KOPT-K1 (cell line): ENCODE measurements around the gene SNRPD1.
A peak's percentile ranks its signal among the peaks of the same experiment; 100 is the strongest.
"Not testable (repeated sequence)": the region's sequence is repeated elsewhere in the genome, so short reads cannot be mapped to it uniquely, and the experiment has no call there.

ENCODE experiments used
- H3K27ac ChIP-seq: fragments of 200-600 bp; sonication (generic); 2 replicates; pipeline ENCODE4 v1.5.1; 2016; ENCODE audit warnings: antibody characterized with exemption, mild to moderate bottlenecking, low read depth, low read length; ENCODE audit not compliant: poor library complexity, severe bottlenecking
- H3K36me3 ChIP-seq: fragments of 200-600 bp; sonication (generic); 2 replicates; pipeline ENCODE4 v1.5.1; 2017; ENCODE audit warnings: antibody characterized with exemption, mild to moderate bottlenecking, low read length, moderate library complexity; ENCODE audit not compliant: insufficient read depth
- H3K9me3 ChIP-seq: fragments of 200-600 bp; sonication (generic); 2 replicates; pipeline ENCODE4 v1.5.1; 2017; ENCODE audit warnings: antibody characterized with exemption, low read length, mild to moderate bottlenecking; ENCODE audit not compliant: insufficient read depth, poor library complexity, severe bottlenecking

SNRPD1 gene

GRCh38 chr18:21611401-21612124 is 551 bp upstream of the SNRPD1 start:
- peak overlapping the region; percentile 94 for H3K27ac ChIP-seq

DNA sequence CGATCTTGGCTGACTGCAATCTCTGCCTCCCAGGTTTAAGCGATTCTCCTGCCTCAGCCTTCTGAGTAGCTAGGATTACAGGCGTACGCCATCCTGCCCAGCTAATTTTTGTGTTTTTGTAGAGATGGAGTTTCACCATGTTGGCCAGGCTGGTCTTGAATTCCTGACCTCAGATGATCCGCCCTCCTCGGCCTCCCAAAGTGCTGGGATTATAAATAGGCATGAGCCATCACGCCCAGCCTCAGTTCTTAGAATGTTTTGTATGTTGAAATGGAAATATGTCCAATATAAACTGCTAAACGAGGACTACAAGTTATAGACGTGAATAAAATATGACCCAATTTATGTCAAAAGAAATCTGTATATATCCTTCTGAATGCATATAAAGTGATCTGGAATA is 9.5 kb downstream of the SNRPD1 start:
- peaks cover 98% of the 10 kb centered on the region for H3K36me3 ChIP-seq
- H3K9me3 ChIP-seq, H3K27ac ChIP-seq: not testable (repeated sequence)

More at GRCh38 chr18:21611401-21612124, 551 bp upstream of the SNRPD1 start:
- H3K36me3 ChIP-seq = peaks cover 27% of the 10 kb centered on the region
- not testable (repeated sequence) for H3K9me3 ChIP-seq

DNA sequence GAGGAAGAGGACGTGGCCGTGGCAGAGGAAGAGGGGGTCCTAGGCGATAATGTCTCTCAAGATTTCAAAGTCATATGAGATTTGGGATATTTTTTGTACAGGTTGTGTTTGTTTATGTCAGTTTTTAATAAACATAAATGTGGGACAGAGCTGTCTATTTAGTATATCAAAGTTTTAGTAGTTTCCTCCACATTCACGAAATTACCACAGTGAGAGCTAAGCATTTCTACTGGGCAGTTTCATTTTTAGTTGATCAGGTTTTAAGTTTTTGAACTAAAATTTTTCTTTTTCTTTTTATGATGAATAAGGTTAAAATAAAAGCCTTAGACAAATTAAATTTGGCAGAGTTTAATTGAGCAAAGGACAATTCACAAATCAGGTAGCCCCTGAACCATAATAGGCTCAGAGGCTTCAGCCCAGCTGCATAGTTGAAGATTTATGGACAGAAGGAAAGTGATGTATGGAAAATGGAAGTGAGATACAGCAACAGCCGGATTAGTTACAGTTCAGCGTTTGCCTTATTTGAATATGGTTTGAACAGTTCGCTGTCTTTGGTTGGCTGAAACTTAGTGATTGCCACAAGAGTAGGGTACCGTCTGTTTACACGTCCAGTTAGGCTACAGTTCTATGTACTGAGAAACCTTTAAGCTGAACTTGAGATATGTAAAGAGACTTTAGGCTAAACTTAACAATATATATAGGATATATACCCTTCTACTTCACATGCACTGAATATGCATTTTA is 17.1 kb downstream of the SNRPD1 start:
- Histone ChIP-seq H3K36me3 (peaks cover 99% of the 10 kb centered on the region), H3K9me3 (no peaks in the 10 kb centered on the region), H3K27ac (no peak overlapping the region)

DNA sequence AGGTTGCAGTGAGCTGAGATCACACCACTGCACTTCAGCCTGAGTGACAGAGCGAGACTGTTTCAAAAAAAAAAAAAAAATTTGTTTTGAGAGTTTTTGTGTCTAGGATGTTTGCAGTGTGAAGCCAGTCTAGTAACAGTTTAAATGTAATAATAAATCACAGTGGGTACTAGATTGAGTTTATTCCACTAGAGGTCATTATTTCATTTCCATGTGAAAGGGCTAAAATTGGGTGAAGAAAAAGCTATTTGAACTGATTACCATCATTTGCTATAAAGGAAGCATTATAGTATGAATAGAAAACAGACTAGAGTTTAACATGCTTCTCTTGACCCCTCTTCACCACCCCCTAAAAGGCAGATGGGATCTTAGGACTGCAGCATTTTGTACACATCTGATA is 20.3 kb downstream of the SNRPD1 start:
- no peaks in the 10 kb centered on the region for H3K9me3 ChIP-seq
- peaks cover 97% of the 10 kb centered on the region for H3K36me3 ChIP-seq
- no peak overlapping the region for H3K27ac ChIP-seq

DNA sequence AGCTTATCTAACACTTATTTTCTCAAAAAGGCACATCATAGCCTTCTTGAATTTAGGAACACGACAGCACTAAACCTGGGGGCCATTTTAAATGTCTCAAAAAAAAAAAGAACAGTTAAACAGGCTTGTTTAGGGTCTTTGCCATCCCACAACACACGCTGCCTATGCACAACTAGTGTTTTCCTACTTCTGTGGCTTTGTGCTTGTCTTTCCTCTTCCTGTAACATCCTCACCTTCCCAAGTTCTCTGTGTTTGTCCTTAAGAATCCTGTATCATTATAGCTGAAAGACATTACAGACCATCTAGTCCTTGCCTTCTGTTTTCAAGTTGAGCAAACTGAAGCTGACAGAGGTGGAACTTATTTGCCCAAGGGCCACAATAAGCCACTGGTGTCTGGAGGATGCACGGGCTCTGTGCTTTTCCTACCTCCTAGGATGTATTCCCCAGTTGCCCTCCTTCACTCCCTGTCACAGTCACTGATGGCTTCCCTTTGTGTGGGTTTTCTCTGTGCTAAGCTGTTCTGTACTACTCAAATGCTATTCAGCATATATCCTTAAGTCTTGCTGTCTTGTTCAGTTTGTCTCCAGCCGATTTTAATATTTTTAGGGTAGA is 22.6 kb downstream of the SNRPD1 start:
- H3K36me3 ChIP-seq = peaks cover 74% of the 10 kb centered on the region

GRCh38 chr18:21636769-21637168 is 24.7 kb downstream of the SNRPD1 start:
- H3K36me3 ChIP-seq = peaks cover 62% of the 10 kb centered on the region
- H3K27ac ChIP-seq = no peak overlapping the region

More for the DNA sequence above, 22.6 kb downstream of the SNRPD1 start:
- H3K27ac ChIP-seq = no peak overlapping the region
- no peaks in the 10 kb centered on the region for H3K9me3 ChIP-seq

GRCh38 chr18:21638822-21639221 is 26.7 kb downstream of the SNRPD1 start:
- no peak overlapping the region for H3K27ac ChIP-seq
- no peaks in the 10 kb centered on the region for H3K9me3 ChIP-seq
- H3K36me3 ChIP-seq = peaks cover 48% of the 10 kb centered on the region

More at GRCh38 chr18:21636769-21637168, 24.7 kb downstream of the SNRPD1 start:
- no peaks in the 10 kb centered on the region for H3K9me3 ChIP-seq

GRCh38 chr18:21640375-21640774 is 28.3 kb downstream of the SNRPD1 start:
- H3K27ac ChIP-seq, H3K9me3 ChIP-seq: not testable (repeated sequence)
- H3K36me3 ChIP-seq = peaks cover 32% of the 10 kb centered on the region

GRCh38 chr18:21650311-21650710 is 38.2 kb downstream of the SNRPD1 start:
- no peak overlapping the region for H3K27ac ChIP-seq

DNA sequence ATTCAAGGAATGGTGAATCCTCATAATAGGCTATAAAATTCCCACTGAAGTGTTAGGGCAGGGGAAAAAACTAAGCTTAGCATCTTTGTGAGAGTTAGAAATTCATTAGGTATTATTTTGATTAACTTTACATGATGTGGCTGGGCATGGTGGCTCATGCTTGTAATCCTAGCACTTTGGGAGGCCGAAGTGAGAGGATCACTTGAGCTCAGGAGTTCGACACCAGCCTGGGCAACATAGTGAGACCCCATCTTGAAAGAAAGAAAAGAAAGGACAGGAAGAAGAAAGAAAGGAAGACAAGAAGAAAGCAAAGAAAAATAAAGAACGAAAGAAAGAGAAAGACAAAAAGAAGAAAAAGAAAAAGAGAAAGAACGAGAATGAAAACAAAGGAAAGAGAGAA is 40.0 kb downstream of the SNRPD1 start:
- Histone ChIP-seq H3K36me3 (peaks cover 64% of the 10 kb centered on the region), H3K9me3 (no peaks in the 10 kb centered on the region), H3K27ac (no peak overlapping the region)

More at GRCh38 chr18:21650311-21650710, 38.2 kb downstream of the SNRPD1 start:
- peaks cover 47% of the 10 kb centered on the region for H3K36me3 ChIP-seq
- H3K9me3 ChIP-seq = no peaks in the 10 kb centered on the region

- Histone ChIP-seq H3K9me3 (no peaks in the 10 kb centered on the region), H3K27ac (no peak overlapping the region), H3K36me3 (peaks cover 77% of the 10 kb centered on the region)
Observed at GRCh38 chr18:21653361-21653760, 41.2 kb downstream of the SNRPD1 start.

DNA sequence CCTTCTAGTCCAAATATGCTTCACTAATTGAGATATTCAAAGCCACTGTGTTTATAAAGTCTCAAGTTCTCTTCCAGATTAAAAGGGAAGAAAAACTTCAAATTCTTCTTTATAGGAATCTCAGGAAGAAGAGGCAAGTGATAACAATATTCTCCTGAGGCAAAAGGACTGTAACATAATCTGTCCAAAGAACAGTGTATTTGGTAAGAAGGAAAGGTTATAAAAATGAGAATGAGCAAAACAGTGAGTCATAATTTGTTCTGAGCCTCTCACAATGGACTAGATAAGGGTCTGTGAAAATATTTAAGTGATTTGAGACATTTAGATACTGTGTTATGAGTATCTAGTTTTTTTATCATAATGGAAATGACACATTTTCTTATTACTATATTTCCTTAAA is 44.3 kb downstream of the SNRPD1 start:
- Histone ChIP-seq H3K36me3 (peaks cover 76% of the 10 kb centered on the region), H3K9me3 (no peaks in the 10 kb centered on the region), H3K27ac (no peak overlapping the region)

DNA sequence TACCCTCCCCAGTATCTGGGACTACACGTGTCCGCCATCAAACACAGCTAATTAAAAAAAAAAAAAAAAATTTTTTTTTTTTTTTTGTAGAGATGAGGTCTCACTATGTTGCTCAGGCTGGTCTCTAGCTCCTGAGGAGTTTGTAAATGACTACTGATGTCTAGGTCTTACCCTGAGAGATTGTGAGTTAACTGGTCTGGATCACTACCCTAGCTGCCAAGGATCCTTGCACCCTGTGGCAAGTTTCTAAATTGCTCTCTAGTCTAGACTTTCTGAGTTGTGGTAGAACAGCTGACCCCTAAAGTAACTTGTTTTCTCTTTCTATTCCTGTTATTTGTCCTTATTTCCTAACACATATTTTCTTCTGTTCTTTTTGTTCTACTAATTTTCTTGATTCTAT is 48.0 kb downstream of the SNRPD1 start:
- no peak overlapping the region for H3K27ac ChIP-seq
- no peaks in the 10 kb centered on the region for H3K9me3 ChIP-seq
- peaks cover 71% of the 10 kb centered on the region for H3K36me3 ChIP-seq

- peaks cover 47% of the 10 kb centered on the region for H3K36me3 ChIP-seq
- H3K27ac ChIP-seq = no peak overlapping the region
- no peaks in the 10 kb centered on the region for H3K9me3 ChIP-seq
Observed at GRCh38 chr18:21662581-21662980, 50.5 kb downstream of the SNRPD1 start.

DNA sequence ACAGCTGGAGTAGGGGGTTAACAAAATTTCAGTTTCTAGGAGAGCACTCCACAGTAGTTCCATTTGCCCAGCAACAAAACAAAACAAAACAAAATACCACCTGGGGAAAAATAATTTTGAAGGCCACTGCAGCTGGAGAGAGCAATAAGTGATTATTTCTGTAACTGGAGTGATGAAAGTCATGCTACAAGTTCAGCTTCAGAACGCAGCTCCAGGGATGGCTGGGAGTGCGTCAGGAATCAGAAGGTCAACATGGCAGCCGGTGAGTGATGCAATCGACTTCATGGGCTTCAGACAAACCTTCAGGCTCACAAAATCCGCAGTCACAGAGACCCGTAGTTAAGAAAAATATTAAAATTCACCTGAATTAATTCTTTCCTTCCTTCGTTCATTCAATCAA is 51.5 kb downstream of the SNRPD1 start:
- Histone ChIP-seq H3K36me3 (peaks cover 37% of the 10 kb centered on the region), H3K27ac (no peak overlapping the region), H3K9me3 (no peaks in the 10 kb centered on the region)
